Naive thymus-derived CD8-positive, alpha-beta T cell (primary cell): ENCODE results near the gene ATP1A1. TPM values are rescaled to one million over a fixed set of nuclear protein-coding genes. Genes with fewer than 3 reads are reported as not detected.

Experiments used
- ATAC-seq, 2 donors: fragments of 150-1000 bp; cut with Tn5 transposase in 1 of 2; sonication (Bioruptor Pico), chemical (Tn5 transposase) in 1 of 2; 1 replicate in 1 of 2; 2 replicates in 1 of 2; pipeline ENCODE4 v1.10.0; 2021; ENCODE audit warnings: mild to moderate bottlenecking in 2 of 2, moderate library complexity in 2 of 2
- POLR2A ChIA-PET: fragments of 350-600 bp; sonication (Branson Sonifier 250); formaldehyde crosslinking; loops from one replicate; lab custom pipeline; 2021; ENCODE audit warnings: antibody characterized with exemption; lab: Charles Lee
- DNase-seq, 10 donors: peaks; one replicate each; pipeline versions ENCODE4 v3.0.0 to v3.0.0-alpha.2; 2020 to 2022
- H3K27ac Mint-ChIP-seq, 10 donors: one replicate each; pipeline ENCODE4 v1.8.0; 2020 to 2022; ENCODE audit warnings: mild to moderate bottlenecking in 10 of 10, mixed read lengths in 10 of 10, moderate library complexity in 4 of 10, inconsistent platforms in 1 of 10
- H3K27me3 Mint-ChIP-seq, 5 donors: one replicate each; pipeline ENCODE4 v1.8.0; 2021 to 2022; ENCODE audit warnings: mixed read lengths in 5 of 5
- H3K36me3 Mint-ChIP-seq, 3 donors: one replicate each; pipeline ENCODE4 v1.8.0; 2020 to 2022; ENCODE audit warnings: mixed read lengths in 3 of 3, mild to moderate bottlenecking in 2 of 3, inconsistent platforms in 1 of 3
- H3K4me1 Mint-ChIP-seq, 4 donors: one replicate each; pipeline ENCODE4 v1.8.0; 2021 to 2022; ENCODE audit warnings: mixed read lengths in 4 of 4
- H3K4me3 Mint-ChIP-seq, 10 donors: one replicate each; pipeline ENCODE4 v1.8.0; 2020 to 2022; ENCODE audit warnings: mild to moderate bottlenecking in 10 of 10, mixed read lengths in 10 of 10, moderate library complexity in 6 of 10, inconsistent platforms in 1 of 10
- H3K9me3 Mint-ChIP-seq, 9 donors: one replicate each; pipeline ENCODE4 v1.8.0; 2020 to 2022; ENCODE audit warnings: mixed read lengths in 9 of 9, mild to moderate bottlenecking in 3 of 9, inconsistent platforms in 1 of 9, moderate library complexity in 1 of 9
- polyA plus RNA-seq, 3 donors: library from polyadenylated mRNA; unstranded; fragments of 300-500 nt; fragmentation: Illumina TruSeq; gene quantifications; one replicate each; pipeline ENCODE4 v1.2.3, GENCODE V29; 2021
- total RNA-seq, 8 experiments: library from RNA in 2 of 8; stranded (reverse) in 2 of 8; gene quantifications; one replicate each; pipeline ENCODE4 v1.2.3 and lab custom pipeline; 2021 to 2026

The ATP1A1 gene
- total and polyA plus RNA-seq, 5 experiments from 2014 or later, result 59.1 to 261 (median 65.0) TPM

GRCh38 chr1:116420417-116421200 is 47.6 kb downstream of the ATP1A1 start:
- Mint-ChIP-seq H3K27ac (peak overlapping the region in 3 of 10 donors; percentile 31 to 79 (median 58)), H3K27me3 (peaks cover 0 to 5% (median 2%) of the 10 kb centered on the region in 5 donors), H3K4me3 (peak overlapping the region in 4 of 10 donors; percentile 0 to 67 (median 22)), H3K9me3 (no peaks in the 10 kb centered on the region), H3K4me1 (peaks cover 3 to 32% (median 30%) of the 10 kb centered on the region in 4 donors), H3K36me3 (no peaks in the 10 kb centered on the region)
- DNase-seq, result no peak
- POLR2A ChIA-PET, result no interaction called here
- ATAC-seq, result no peak

GRCh38 chr1:116424438-116424837 is 51.4 kb downstream of the ATP1A1 start:
- Mint-ChIP-seq H3K4me1 (peaks cover 0 to 1% (median under 1%) of the 10 kb centered on the region in 4 donors), H3K36me3 (no peaks in the 10 kb centered on the region), H3K4me3 (no peak overlapping the region), H3K27me3 (peaks cover 0 to 5% (median 2%) of the 10 kb centered on the region in 5 donors), H3K9me3 (no peaks in the 10 kb centered on the region), H3K27ac (no peak overlapping the region)
- ATAC-seq (no peak), DNase-seq (no peak)
- POLR2A ChIA-PET, result interaction anchor here (1.0 kb wide), 1 partner anchor 49 kb away, joined by 3 read pairs; no protein-coding TSS in a partner anchor

GRCh38 chr1:116424863-116425262 is 51.8 kb downstream of the ATP1A1 start:
- DNase-seq (no peak), ATAC-seq (no peak)
- peaks cover 0 to 1% (median 0%) of the 10 kb centered on the region in 4 donors for H3K4me1 Mint-ChIP-seq
- H3K9me3 Mint-ChIP-seq, result no peaks in the 10 kb centered on the region
- no peak overlapping the region for H3K4me3 Mint-ChIP-seq
- POLR2A ChIA-PET, result no interaction called here
- H3K36me3 Mint-ChIP-seq, result no peaks in the 10 kb centered on the region
- H3K27me3 Mint-ChIP-seq, result peaks cover 0 to 5% (median 2%) of the 10 kb centered on the region in 5 donors
- H3K27ac Mint-ChIP-seq, result no peak overlapping the region

GRCh38 chr1:116425987-116426386 is 52.9 kb downstream of the ATP1A1 start:
- POLR2A ChIA-PET, result interaction anchor here (1.1 kb wide), 1 partner anchor 7 kb away, joined by 3 read pairs; no protein-coding TSS in a partner anchor
- no peak overlapping the region for H3K27ac Mint-ChIP-seq

GRCh38 chr1:116426401-116426800 is 53.4 kb downstream of the ATP1A1 start:
- Mint-ChIP-seq H3K4me3 (no peak overlapping the region), H3K27me3 (peaks cover 0 to 5% (median 2%) of the 10 kb centered on the region in 5 donors), H3K36me3 (no peaks in the 10 kb centered on the region), H3K9me3 (no peaks in the 10 kb centered on the region), H3K4me1 (no peaks in the 10 kb centered on the region), H3K27ac (no peak overlapping the region)
- no peak for DNase-seq
- POLR2A ChIA-PET, result interaction anchor here (1.1 kb wide), 1 partner anchor 8 kb away, joined by 3 read pairs; no protein-coding TSS in a partner anchor
- no peak for ATAC-seq

More at GRCh38 chr1:116425987-116426386, 52.9 kb downstream of the ATP1A1 start:
- no peaks in the 10 kb centered on the region for H3K4me1 Mint-ChIP-seq
- no peaks in the 10 kb centered on the region for H3K36me3 Mint-ChIP-seq
- ATAC-seq (no peak), DNase-seq (no peak)
- H3K4me3 Mint-ChIP-seq, result no peak overlapping the region
- peaks cover 0 to 5% (median 2%) of the 10 kb centered on the region in 5 donors for H3K27me3 Mint-ChIP-seq
- H3K9me3 Mint-ChIP-seq, result no peaks in the 10 kb centered on the region

GRCh38 chr1:116428576-116428975 is 55.5 kb downstream of the ATP1A1 start:
- Mint-ChIP-seq H3K36me3 (no peaks in the 10 kb centered on the region), H3K27ac (no peak overlapping the region), H3K27me3 (peaks cover 0 to 5% (median 2%) of the 10 kb centered on the region in 5 donors), H3K4me1 (no peaks in the 10 kb centered on the region), H3K9me3 (no peaks in the 10 kb centered on the region), H3K4me3 (no peak overlapping the region)
- POLR2A ChIA-PET, result interaction anchor here (0.7 to 0.8 kb wide), 2 partner anchors 11 to 12 kb away, joined by 3 to 4 read pairs; no protein-coding TSS in a partner anchor
- DNase-seq (no peak), ATAC-seq (no peak)

GRCh38 chr1:116429821-116430374 is 56.9 kb downstream of the ATP1A1 start:
- ATAC-seq (no peak), DNase-seq (no peak)
- peak overlapping the region in 1 of 10 donors; percentile 54 for H3K4me3 Mint-ChIP-seq
- peak overlapping the region in 1 of 10 donors; percentile 6 for H3K27ac Mint-ChIP-seq
- H3K27me3 Mint-ChIP-seq, result peaks cover 0 to 2% (median 0%) of the 10 kb centered on the region in 5 donors
- H3K4me1 Mint-ChIP-seq, result no peaks in the 10 kb centered on the region
- H3K9me3 Mint-ChIP-seq, result no peaks in the 10 kb centered on the region
- H3K36me3 Mint-ChIP-seq, result no peaks in the 10 kb centered on the region
- POLR2A ChIA-PET, result interaction anchor here (0.7 to 3.1 kb wide), 2 partner anchors 11 to 18 kb away, joined by 5 to 14 read pairs; no protein-coding TSS in a partner anchor

- Mint-ChIP-seq H3K27me3 (peaks cover 0 to 2% (median 0%) of the 10 kb centered on the region in 5 donors), H3K36me3 (no peaks in the 10 kb centered on the region), H3K9me3 (no peaks in the 10 kb centered on the region), H3K4me3 (no peak overlapping the region), H3K4me1 (no peaks in the 10 kb centered on the region), H3K27ac (no peak overlapping the region)
- POLR2A ChIA-PET, result interaction anchor here (3.1 kb wide), 1 partner anchor 13 kb away, joined by 14 read pairs; no protein-coding TSS in a partner anchor
- DNase-seq, result no peak
- no peak for ATAC-seq
Observed at GRCh38 chr1:116431870-116432500, 58.9 kb downstream of the ATP1A1 start.

- DNase-seq, result no peak
- ATAC-seq, result no peak
- POLR2A ChIA-PET, result no interaction called here
- no peaks in the 10 kb centered on the region for H3K36me3 Mint-ChIP-seq
- no peak overlapping the region for H3K4me3 Mint-ChIP-seq
- no peaks in the 10 kb centered on the region for H3K4me1 Mint-ChIP-seq
- H3K27ac Mint-ChIP-seq, result no peak overlapping the region
- peaks cover 0 to 2% (median 0%) of the 10 kb centered on the region in 5 donors for H3K27me3 Mint-ChIP-seq
- H3K9me3 Mint-ChIP-seq, result no peaks in the 10 kb centered on the region
Observed at GRCh38 chr1:116432655-116433265, 59.7 kb downstream of the ATP1A1 start.

- Mint-ChIP-seq H3K4me3 (no peak overlapping the region), H3K27me3 (peaks cover 0 to 2% (median 0%) of the 10 kb centered on the region in 5 donors), H3K4me1 (no peaks in the 10 kb centered on the region), H3K36me3 (no peaks in the 10 kb centered on the region), H3K27ac (no peak overlapping the region), H3K9me3 (no peaks in the 10 kb centered on the region)
- no peak for DNase-seq
- POLR2A ChIA-PET, result interaction anchor here (1.0 kb wide), 1 partner anchor 110 kb away, joined by 3 read pairs; no protein-coding TSS in a partner anchor
- peak in 1 of 2 donors; percentile 36 for ATAC-seq
Observed at GRCh38 chr1:116433275-116434257, 60.5 kb downstream of the ATP1A1 start.

GRCh38 chr1:116434849-116435248 is 61.8 kb downstream of the ATP1A1 start:
- POLR2A ChIA-PET, result interaction anchor here (0.8 to 1.9 kb wide), 2 partner anchors 16 to 80 kb away, joined by 3 to 4 read pairs; no protein-coding TSS in a partner anchor
- H3K27ac Mint-ChIP-seq, result no peak overlapping the region

More at GRCh38 chr1:116434849-116435248, 61.8 kb downstream of the ATP1A1 start:
- peaks cover 0 to 2% (median 0%) of the 10 kb centered on the region in 5 donors for H3K27me3 Mint-ChIP-seq
- H3K4me3 Mint-ChIP-seq, result no peak overlapping the region
- H3K4me1 Mint-ChIP-seq, result no peaks in the 10 kb centered on the region
- no peaks in the 10 kb centered on the region for H3K9me3 Mint-ChIP-seq
- DNase-seq (no peak), ATAC-seq (no peak)
- H3K36me3 Mint-ChIP-seq, result no peaks in the 10 kb centered on the region
